ENCODE results near the gene ABHD2.
"Not testable (repeated sequence)": the region's sequence is repeated elsewhere in the genome, so short reads cannot be mapped to it uniquely, and the experiment has no call there.

ABHD2 gene, protein sequence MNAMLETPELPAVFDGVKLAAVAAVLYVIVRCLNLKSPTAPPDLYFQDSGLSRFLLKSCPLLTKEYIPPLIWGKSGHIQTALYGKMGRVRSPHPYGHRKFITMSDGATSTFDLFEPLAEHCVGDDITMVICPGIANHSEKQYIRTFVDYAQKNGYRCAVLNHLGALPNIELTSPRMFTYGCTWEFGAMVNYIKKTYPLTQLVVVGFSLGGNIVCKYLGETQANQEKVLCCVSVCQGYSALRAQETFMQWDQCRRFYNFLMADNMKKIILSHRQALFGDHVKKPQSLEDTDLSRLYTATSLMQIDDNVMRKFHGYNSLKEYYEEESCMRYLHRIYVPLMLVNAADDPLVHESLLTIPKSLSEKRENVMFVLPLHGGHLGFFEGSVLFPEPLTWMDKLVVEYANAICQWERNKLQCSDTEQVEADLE

DNA sequence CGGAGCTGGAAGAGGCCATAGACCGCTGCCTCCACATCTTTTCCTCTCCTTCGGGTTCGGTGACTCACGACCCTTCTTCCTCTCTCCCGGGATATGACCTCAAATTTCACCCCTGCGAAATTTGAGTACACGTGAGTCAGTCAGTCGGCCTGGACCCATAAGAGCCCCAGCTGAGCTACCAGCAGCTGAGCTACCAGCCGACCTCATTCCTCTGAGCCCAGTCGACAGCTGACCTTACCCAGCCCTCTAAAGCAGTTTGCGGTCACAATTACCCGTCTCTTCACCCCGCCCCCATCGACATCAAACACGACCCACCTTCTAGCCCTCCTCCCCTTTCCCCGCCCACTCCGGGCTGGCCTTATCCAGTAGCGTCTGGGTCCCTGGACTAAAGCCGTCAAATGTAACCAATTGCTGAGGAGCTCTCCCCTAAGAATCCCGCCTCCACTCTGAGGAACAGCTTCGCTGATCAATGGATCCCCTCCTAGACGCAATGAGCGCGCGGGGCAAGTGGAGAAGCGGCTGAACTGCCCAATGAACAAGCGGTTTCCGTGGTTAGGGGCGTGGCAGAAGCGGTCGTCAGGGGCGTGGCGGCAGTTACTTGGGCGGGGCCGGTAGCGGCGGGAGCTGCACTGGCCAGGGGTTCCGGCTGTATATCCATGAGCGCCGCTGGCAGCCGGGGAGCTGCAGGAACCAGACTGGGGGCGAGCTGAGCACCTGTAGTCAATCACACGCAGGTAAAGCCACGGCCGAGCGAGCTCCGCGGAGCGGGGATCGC lies at the start of gene ABHD2:
Gene ABHD2 (plus strand): TSS at position 627 of the 775 bp plus-strand sequence. CDS start 27,872 bp downstream, outside the sequence.
- peak; percentile 100 for DNase-seq (ENCODE audit: low read depth)
- peak; percentile 65 for TF ChIP-seq POLR2A (IDR thresholded peaks at IDR 0.05; ENCODE audit: extremely low read depth, insufficient read length)
- peak; percentile 72 for TF ChIP-seq MYC (IDR thresholded peaks at IDR 0.05; ENCODE audit: low read depth, low read length)
- TF ChIP-seq, protein P1, sequence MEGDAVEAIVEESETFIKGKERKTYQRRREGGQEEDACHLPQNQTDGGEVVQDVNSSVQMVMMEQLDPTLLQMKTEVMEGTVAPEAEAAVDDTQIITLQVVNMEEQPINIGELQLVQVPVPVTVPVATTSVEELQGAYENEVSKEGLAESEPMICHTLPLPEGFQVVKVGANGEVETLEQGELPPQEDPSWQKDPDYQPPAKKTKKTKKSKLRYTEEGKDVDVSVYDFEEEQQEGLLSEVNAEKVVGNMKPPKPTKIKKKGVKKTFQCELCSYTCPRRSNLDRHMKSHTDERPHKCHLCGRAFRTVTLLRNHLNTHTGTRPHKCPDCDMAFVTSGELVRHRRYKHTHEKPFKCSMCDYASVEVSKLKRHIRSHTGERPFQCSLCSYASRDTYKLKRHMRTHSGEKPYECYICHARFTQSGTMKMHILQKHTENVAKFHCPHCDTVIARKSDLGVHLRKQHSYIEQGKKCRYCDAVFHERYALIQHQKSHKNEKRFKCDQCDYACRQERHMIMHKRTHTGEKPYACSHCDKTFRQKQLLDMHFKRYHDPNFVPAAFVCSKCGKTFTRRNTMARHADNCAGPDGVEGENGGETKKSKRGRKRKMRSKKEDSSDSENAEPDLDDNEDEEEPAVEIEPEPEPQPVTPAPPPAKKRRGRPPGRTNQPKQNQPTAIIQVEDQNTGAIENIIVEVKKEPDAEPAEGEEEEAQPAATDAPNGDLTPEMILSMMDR (IDR thresholded peaks at IDR 0.05; ENCODE audit: low read depth, low read length) = no peak
- TF ChIP-seq, protein P2, sequence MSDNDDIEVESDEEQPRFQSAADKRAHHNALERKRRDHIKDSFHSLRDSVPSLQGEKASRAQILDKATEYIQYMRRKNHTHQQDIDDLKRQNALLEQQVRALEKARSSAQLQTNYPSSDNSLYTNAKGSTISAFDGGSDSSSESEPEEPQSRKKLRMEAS (IDR thresholded peaks at IDR 0.05; ENCODE audit: low read depth, low read length) = peak; percentile 75
- peak within 1 kb of the TSS; percentile 77 for H3K4me3 ChIP-seq (ENCODE audit: low read depth, low read length)

DNA sequence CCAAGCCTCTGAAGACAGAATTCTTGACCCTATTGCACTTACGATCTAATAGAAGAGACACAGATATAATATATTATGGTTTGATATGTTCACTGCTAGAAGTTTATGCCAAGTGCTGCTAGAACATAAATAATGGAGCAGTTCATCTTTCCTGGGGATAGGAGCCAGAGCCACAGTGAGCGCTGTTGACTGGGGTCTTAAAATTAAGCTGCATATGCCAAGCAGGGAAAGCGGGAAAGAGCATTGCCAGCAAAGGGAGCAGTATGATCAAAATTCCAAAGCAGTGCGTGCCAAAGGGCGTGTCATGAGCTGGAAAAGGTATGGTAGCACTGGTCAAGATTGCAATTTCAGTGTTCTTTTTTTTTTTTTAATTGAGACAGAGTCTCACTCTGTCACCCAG lies 49.1 kb upstream of the ABHD2 start:
- DNase-seq (ENCODE audit: low read depth) = no peak
- TF ChIP-seq, protein P2 (IDR thresholded peaks at IDR 0.05; ENCODE audit: low read depth, low read length) = no peak
- TF ChIP-seq, protein P1 (IDR thresholded peaks at IDR 0.05; ENCODE audit: low read depth, low read length) = no peak
- TF ChIP-seq MYC (IDR thresholded peaks at IDR 0.05; ENCODE audit: low read depth, low read length) (no peak), POLR2A (IDR thresholded peaks at IDR 0.05; ENCODE audit: extremely low read depth, insufficient read length) (no peak)
- no peak overlapping the region for H3K4me3 ChIP-seq (ENCODE audit: low read depth, low read length)

DNA sequence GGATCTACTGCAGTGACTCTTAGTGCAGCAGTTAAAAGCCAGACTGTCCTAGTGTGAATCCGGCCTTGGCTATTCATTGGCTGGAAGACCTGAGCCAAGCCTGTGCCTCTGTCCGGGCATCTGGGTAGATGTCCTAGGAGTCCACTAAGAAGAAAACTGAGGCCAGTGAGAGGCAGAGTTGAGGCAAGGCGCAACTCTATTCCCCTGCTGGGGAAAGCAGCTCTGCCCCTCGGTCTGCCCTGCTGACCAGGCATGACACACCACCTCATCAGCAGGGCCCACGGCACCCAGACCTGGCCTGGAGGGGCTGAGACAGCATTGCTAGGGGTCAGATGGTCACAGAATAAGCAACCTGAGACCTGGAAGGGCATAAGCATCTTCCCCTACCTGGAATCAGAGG lies 46.7 kb upstream of the ABHD2 start:
- TF ChIP-seq, protein P1 (IDR thresholded peaks at IDR 0.05; ENCODE audit: low read depth, low read length) = no peak
- TF ChIP-seq, protein P2 (IDR thresholded peaks at IDR 0.05; ENCODE audit: low read depth, low read length) = no peak
- TF ChIP-seq MYC (IDR thresholded peaks at IDR 0.05; ENCODE audit: low read depth, low read length) = no peak
- TF ChIP-seq POLR2A (IDR thresholded peaks at IDR 0.05; ENCODE audit: extremely low read depth, insufficient read length) = no peak
- no peak overlapping the region for H3K4me3 ChIP-seq (ENCODE audit: low read depth, low read length)
- DNase-seq (ENCODE audit: low read depth) = no peak

DNA sequence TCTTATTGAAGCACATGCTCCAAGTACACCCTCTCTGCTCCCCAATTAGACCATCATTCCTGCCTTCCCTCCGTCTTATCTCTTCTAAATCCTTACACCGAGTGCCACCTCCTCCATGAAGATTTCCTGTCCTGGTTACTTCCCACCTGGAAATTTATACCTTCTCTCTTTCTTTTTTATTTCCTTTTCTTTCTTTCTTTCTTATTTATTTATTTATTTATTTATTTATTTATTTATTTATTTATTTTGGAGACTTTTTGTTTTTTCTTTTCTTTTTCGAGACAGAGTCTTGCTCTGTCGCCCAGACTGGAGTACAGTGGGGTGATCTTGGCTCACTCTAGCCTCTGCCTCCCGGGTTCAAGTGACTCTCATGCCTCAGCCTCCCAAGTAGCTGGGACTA lies 45.9 kb upstream of the ABHD2 start:
- TF ChIP-seq, protein P1 (IDR thresholded peaks at IDR 0.05; ENCODE audit: low read depth, low read length) = no peak
- TF ChIP-seq, protein P2 (IDR thresholded peaks at IDR 0.05; ENCODE audit: low read depth, low read length) = no peak
- TF ChIP-seq POLR2A (IDR thresholded peaks at IDR 0.05; ENCODE audit: extremely low read depth, insufficient read length) = no peak
- no peak for TF ChIP-seq MYC (IDR thresholded peaks at IDR 0.05; ENCODE audit: low read depth, low read length)
- no peak for DNase-seq (ENCODE audit: low read depth)
- H3K4me3 ChIP-seq (ENCODE audit: low read depth, low read length) = no peak overlapping the region

DNA sequence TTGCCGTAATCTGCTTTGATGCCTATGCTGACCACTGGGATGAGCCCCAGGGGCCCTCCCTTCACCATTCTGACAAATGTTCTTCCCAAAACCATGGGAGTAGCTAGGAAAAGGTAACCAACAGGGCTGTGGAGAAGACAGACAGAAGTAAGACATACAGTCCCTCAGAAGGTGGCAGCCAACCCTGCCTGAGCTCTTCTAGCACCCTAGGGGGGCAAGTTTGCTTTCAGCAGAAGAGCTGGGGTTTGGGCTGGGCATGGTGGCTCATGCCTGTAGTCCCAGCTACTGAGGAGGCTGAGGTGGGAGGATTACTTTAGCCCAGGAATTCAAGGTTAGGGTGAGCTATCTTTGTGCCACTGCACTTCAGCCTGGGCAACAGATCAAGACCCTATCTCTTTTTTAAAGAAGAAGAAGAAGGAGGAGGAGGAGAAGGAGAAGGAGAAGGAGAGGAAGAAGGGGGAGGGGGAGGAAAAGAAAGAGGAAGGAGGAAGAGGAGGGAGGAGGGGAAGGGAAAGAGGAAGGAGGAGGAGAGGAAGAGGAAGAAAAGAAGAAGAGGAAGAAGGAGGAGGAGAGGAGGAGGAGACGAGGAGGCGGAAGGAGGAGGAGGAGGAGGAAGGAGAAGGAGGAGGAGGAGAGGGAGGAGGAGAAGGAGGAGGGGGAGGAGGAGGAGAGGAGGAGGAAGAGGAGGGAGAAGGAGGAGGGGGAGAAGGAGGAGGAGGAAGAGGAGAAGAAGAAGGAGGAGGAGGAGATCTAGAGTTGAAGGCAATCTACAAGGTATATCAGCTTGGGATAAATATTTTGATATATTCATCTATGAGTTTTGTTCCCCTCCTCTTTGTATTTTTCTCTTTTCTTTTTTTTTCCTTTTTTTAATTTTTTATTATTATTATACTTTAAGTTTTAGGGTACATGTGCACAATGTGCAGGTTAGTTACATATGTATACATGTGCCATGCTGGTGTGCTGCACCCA lies 44.9 kb upstream of the ABHD2 start:
- H3K4me3 ChIP-seq (ENCODE audit: low read depth, low read length) = no peak overlapping the region
- TF ChIP-seq, protein P1 (IDR thresholded peaks at IDR 0.05; ENCODE audit: low read depth, low read length) = no peak
- TF ChIP-seq, protein P2 (IDR thresholded peaks at IDR 0.05; ENCODE audit: low read depth, low read length) = no peak
- TF ChIP-seq MYC (IDR thresholded peaks at IDR 0.05; ENCODE audit: low read depth, low read length) = no peak
- no peak for TF ChIP-seq POLR2A (IDR thresholded peaks at IDR 0.05; ENCODE audit: extremely low read depth, insufficient read length)
- DNase-seq (ENCODE audit: low read depth) = no peak

DNA sequence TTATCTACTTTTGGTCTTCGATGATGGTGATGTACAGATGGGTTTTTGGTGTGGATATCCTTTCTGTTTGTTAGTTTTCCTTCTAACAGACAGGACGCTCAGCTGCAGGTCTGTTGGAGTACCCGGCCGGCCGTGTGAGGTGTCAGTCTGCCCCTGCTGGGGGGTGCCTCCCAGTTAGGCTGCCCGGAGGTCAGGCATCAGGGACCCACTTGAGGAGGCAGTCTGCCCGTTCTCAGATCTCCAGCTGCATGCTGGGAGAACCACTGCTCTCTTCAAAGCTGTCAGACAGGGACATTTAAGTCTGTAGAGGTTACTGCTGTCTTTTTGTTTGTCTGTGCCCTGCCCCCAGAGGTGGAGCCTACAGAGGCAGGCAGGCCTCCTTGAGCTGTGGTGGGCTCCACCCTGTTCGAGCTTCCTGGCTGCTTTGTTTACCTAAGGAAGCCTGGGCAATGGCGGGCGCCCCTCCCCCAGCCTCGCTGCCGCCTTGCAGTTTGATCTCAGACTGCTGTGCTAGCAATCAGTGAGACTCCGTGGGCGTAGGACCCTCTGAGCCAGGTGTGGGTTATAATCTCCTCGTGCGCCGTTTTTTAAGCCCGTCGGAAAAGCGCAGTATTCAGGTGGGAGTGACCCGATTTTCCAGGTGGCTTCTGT lies 39.1 kb upstream of the ABHD2 start:
- DNase-seq (ENCODE audit: low read depth); H3K4me3 ChIP-seq (ENCODE audit: low read depth, low read length): not testable (repeated sequence)
